ENCODE measurements around the gene GPR75. TPM values are rescaled to one million over a fixed set of nuclear protein-coding genes. Genes with fewer than 3 reads are reported as not detected.

Gene GPR75
- total RNA-seq, 1 experiment from 2014 or later: 11.4 TPM

DNA sequence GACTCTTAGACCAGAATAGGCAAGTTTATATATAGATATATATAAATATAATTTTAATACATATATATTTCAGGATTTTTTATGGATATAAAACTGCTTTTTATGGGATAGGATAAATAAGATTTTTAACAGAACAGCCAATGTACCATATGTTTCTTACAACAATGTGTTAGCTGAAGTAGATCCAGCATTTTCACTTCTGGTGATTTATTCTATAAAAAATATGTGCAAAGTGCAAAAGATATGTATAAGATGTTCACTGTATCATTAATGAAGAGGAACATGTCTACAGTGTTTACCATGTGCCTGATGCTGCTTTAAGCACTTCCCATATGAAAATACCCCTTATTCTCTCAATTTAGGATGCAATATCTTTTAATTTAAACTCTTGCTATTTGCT, 22.2 kb upstream of the GPR75 start:
- no peak for DNase-seq
- no peaks in the 10 kb centered on the region for H3K9me2 ChIP-seq (replicated peaks; ENCODE audit: insufficient read depth, low read length)
- H3K27ac ChIP-seq (ENCODE audit: low read length): no peak overlapping the region
- no peaks in the 10 kb centered on the region for H4K20me1 ChIP-seq (ENCODE audit: insufficient read depth, low read depth, low read length)
- H3K79me2 ChIP-seq (ENCODE audit: low read length): peaks cover 53% of the 10 kb centered on the region
- no peaks in the 10 kb centered on the region for H3K4me1 ChIP-seq (ENCODE audit: low read length)
- no peaks in the 10 kb centered on the region for H3K9me3 ChIP-seq (ENCODE audit: low read length)
- H3K9ac ChIP-seq (ENCODE audit: low read length): no peak overlapping the region
- no peak overlapping the region for H2AFZ ChIP-seq (ENCODE audit: low read length)
- H3K36me3 ChIP-seq (ENCODE audit: insufficient read depth, low read length): peaks cover 68% of the 10 kb centered on the region
- no peak overlapping the region for H3K4me3 ChIP-seq (ENCODE audit: low read length)
- no peaks in the 10 kb centered on the region for H3K27me3 ChIP-seq (ENCODE audit: low read length)
- no peak overlapping the region for H3K4me2 ChIP-seq (ENCODE audit: low read depth, low read length, poor library complexity, severe bottlenecking)

- H3K27ac ChIP-seq (ENCODE audit: low read length): no peak overlapping the region
- H3K79me2 ChIP-seq (ENCODE audit: low read length): peaks cover 53% of the 10 kb centered on the region
- H3K27me3 ChIP-seq (ENCODE audit: low read length): no peaks in the 10 kb centered on the region
- H3K9ac ChIP-seq (ENCODE audit: low read length): no peak overlapping the region
- H3K9me3 ChIP-seq (ENCODE audit: low read length): no peaks in the 10 kb centered on the region
- H3K36me3 ChIP-seq (ENCODE audit: insufficient read depth, low read length): peaks cover 62% of the 10 kb centered on the region
- no peak overlapping the region for H2AFZ ChIP-seq (ENCODE audit: low read length)
- H4K20me1 ChIP-seq (ENCODE audit: insufficient read depth, low read depth, low read length): no peaks in the 10 kb centered on the region
- H3K4me1 ChIP-seq (ENCODE audit: low read length): no peaks in the 10 kb centered on the region
- no peak for DNase-seq
- H3K4me3 ChIP-seq (ENCODE audit: low read length): no peak overlapping the region
- H3K9me2 ChIP-seq (replicated peaks; ENCODE audit: insufficient read depth, low read length): no peaks in the 10 kb centered on the region
- H3K4me2 ChIP-seq (ENCODE audit: low read depth, low read length, poor library complexity, severe bottlenecking): no peak overlapping the region
Measured at GRCh38 chr2:53881360-53881759, 21.6 kb upstream of the GPR75 start.

DNA sequence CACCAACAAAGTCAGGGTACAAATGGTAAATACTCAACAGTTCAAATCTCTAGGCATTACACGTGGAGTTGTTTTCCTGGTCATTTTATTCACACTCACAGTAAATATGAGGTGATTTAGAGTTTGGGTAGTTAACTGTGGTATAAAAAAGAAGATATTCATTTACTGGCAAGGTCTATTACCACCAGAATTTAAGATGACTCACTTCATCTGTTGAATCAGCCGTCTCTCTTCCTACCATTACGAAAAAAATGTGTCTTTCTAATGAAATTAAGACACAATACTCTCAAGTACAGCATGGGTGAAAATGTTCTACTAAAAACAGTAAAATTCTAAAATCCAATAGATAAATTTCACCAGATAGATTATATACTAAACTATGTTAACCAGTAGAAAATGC, 21.0 kb upstream of the GPR75 start:
- Histone ChIP-seq H3K27ac (ENCODE audit: low read length) (no peak overlapping the region), H3K9me2 (replicated peaks; ENCODE audit: insufficient read depth, low read length) (no peaks in the 10 kb centered on the region), H3K79me2 (ENCODE audit: low read length) (peaks cover 51% of the 10 kb centered on the region), H3K4me2 (ENCODE audit: low read depth, low read length, poor library complexity, severe bottlenecking) (no peak overlapping the region), H2AFZ (ENCODE audit: low read length) (no peak overlapping the region), H3K4me3 (ENCODE audit: low read length) (no peak overlapping the region), H3K4me1 (ENCODE audit: low read length) (no peaks in the 10 kb centered on the region), H3K27me3 (ENCODE audit: low read length) (no peaks in the 10 kb centered on the region), H4K20me1 (ENCODE audit: insufficient read depth, low read depth, low read length) (no peaks in the 10 kb centered on the region), H3K36me3 (ENCODE audit: insufficient read depth, low read length) (peaks cover 57% of the 10 kb centered on the region), H3K9me3 (ENCODE audit: low read length) (no peaks in the 10 kb centered on the region), H3K9ac (ENCODE audit: low read length) (no peak overlapping the region)
- DNase-seq: no peak

DNA sequence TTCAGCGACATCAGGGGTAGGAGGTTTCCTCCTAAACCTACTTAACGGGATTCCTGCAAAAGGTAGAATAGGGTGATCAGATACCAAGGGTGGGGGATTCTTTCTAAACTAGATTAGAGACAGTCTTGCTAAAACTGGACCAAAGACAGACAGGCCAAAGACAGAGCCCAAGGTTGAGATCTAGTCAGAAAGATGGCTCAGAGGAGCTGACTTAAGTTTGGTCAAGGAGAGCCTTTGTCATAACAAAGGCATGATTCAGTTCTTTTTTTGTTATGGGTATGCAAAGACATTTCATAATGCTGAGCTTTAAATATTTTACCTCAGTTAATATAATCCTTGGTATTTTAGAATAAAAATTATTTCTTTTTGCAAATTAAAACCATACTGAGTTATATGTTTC, 17.8 kb upstream of the GPR75 start:
- H3K4me3 ChIP-seq (ENCODE audit: low read length): no peak overlapping the region
- DNase-seq: no peak
- H3K79me2 ChIP-seq (ENCODE audit: low read length): peaks cover 33% of the 10 kb centered on the region
- no peaks in the 10 kb centered on the region for H4K20me1 ChIP-seq (ENCODE audit: insufficient read depth, low read depth, low read length)
- H2AFZ ChIP-seq (ENCODE audit: low read length): no peak overlapping the region
- H3K4me1 ChIP-seq (ENCODE audit: low read length): no peaks in the 10 kb centered on the region
- no peak overlapping the region for H3K4me2 ChIP-seq (ENCODE audit: low read depth, low read length, poor library complexity, severe bottlenecking)
- H3K9me3 ChIP-seq (ENCODE audit: low read length): no peaks in the 10 kb centered on the region
- no peak overlapping the region for H3K27ac ChIP-seq (ENCODE audit: low read length)
- no peak overlapping the region for H3K9ac ChIP-seq (ENCODE audit: low read length)
- no peaks in the 10 kb centered on the region for H3K9me2 ChIP-seq (replicated peaks; ENCODE audit: insufficient read depth, low read length)
- H3K27me3 ChIP-seq (ENCODE audit: low read length): no peaks in the 10 kb centered on the region
- peaks cover 51% of the 10 kb centered on the region for H3K36me3 ChIP-seq (ENCODE audit: insufficient read depth, low read length)

DNA sequence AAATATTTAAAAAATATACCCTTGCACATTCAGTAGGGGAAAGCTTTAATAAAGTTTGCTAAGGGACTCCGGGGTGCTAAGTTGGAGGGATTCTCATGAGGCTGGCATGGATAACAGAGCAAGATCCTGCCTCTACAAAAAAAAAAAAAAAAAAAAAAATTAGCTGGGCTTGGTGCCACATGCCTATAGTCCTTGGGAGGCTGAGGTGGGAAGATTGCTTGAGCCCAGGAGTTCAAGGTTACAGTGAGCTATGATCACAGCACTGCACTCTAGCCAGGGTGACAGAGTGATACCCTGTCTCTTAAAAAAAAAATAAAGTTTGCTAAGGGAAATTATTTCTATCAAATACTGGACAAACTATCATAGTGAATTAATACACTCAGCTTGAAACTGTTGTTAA, 17.3 kb upstream of the GPR75 start:
- H3K27ac ChIP-seq (ENCODE audit: low read length): no peak overlapping the region
- H3K4me3 ChIP-seq (ENCODE audit: low read length): no peak overlapping the region
- no peak for DNase-seq
- H3K9me2 ChIP-seq (replicated peaks; ENCODE audit: insufficient read depth, low read length): no peaks in the 10 kb centered on the region
- H2AFZ ChIP-seq (ENCODE audit: low read length): no peak overlapping the region
- H3K79me2 ChIP-seq (ENCODE audit: low read length): peaks cover 29% of the 10 kb centered on the region
- H3K9ac ChIP-seq (ENCODE audit: low read length): no peak overlapping the region
- no peaks in the 10 kb centered on the region for H3K4me1 ChIP-seq (ENCODE audit: low read length)
- no peaks in the 10 kb centered on the region for H3K9me3 ChIP-seq (ENCODE audit: low read length)
- H4K20me1 ChIP-seq (ENCODE audit: insufficient read depth, low read depth, low read length): no peaks in the 10 kb centered on the region
- H3K27me3 ChIP-seq (ENCODE audit: low read length): no peaks in the 10 kb centered on the region
- H3K4me2 ChIP-seq (ENCODE audit: low read depth, low read length, poor library complexity, severe bottlenecking): no peak overlapping the region
- H3K36me3 ChIP-seq (ENCODE audit: insufficient read depth, low read length): peaks cover 48% of the 10 kb centered on the region

- Histone ChIP-seq H2AFZ (ENCODE audit: low read length) (no peak overlapping the region), H3K4me2 (ENCODE audit: low read depth, low read length, poor library complexity, severe bottlenecking) (no peak overlapping the region), H3K9me2 (replicated peaks; ENCODE audit: insufficient read depth, low read length) (no peaks in the 10 kb centered on the region), H3K9me3 (ENCODE audit: low read length) (no peaks in the 10 kb centered on the region), H3K36me3 (ENCODE audit: insufficient read depth, low read length) (peaks cover 41% of the 10 kb centered on the region), H3K27ac (ENCODE audit: low read length) (no peak overlapping the region), H3K79me2 (ENCODE audit: low read length) (peaks cover 17% of the 10 kb centered on the region), H3K4me3 (ENCODE audit: low read length) (no peak overlapping the region), H3K9ac (ENCODE audit: low read length) (no peak overlapping the region), H3K4me1 (ENCODE audit: low read length) (no peaks in the 10 kb centered on the region), H4K20me1 (ENCODE audit: insufficient read depth, low read depth, low read length) (no peaks in the 10 kb centered on the region), H3K27me3 (ENCODE audit: low read length) (no peaks in the 10 kb centered on the region)
- DNase-seq: no peak
Measured at GRCh38 chr2:53874401-53874950, 14.7 kb upstream of the GPR75 start.

DNA sequence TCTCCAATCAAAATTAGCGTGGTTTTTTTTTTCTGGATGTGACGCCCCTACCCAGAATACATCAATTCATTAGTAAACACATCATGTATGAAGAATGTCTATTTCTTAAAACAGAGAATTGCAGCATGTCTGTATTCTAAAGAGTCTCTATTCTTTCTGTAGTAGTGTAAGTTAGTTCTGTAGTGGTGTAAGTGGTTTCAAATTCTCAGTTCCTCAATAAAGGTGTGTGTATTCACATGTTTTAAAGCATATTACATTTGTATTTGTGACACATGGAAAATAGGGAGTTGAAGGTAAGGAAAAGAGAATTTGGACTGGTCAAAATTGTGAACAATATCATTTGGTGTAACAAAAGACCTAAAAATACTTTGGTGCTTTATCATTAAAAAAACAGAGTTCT, 8.0 kb upstream of the GPR75 start:
- peaks cover 60% of the 10 kb centered on the region; the same call in 1 of the 2 replicates for H3K36me3 ChIP-seq (ENCODE audit: insufficient read depth, low read length)

GRCh38 chr2:53867169-53867568, 7.4 kb upstream of the GPR75 start:
- no peaks in the 10 kb centered on the region for H3K9me2 ChIP-seq (replicated peaks; ENCODE audit: insufficient read depth, low read length)
- H2AFZ ChIP-seq (ENCODE audit: low read length): no peak overlapping the region
- H3K27ac ChIP-seq (ENCODE audit: low read length): no peak overlapping the region
- peaks cover 59% of the 10 kb centered on the region; the same call in 1 of the 2 replicates for H3K36me3 ChIP-seq (ENCODE audit: insufficient read depth, low read length)
- H3K79me2 ChIP-seq (ENCODE audit: low read length): peaks cover 29% of the 10 kb centered on the region
- H3K9me3 ChIP-seq (ENCODE audit: low read length): no peaks in the 10 kb centered on the region
- H3K27me3 ChIP-seq (ENCODE audit: low read length): no peaks in the 10 kb centered on the region
- no peaks in the 10 kb centered on the region for H4K20me1 ChIP-seq (ENCODE audit: insufficient read depth, low read depth, low read length)
- no peak overlapping the region for H3K9ac ChIP-seq (ENCODE audit: low read length)
- no peak overlapping the region for H3K4me3 ChIP-seq (ENCODE audit: low read length)
- H3K4me2 ChIP-seq (ENCODE audit: low read depth, low read length, poor library complexity, severe bottlenecking): no peak overlapping the region
- no peaks in the 10 kb centered on the region for H3K4me1 ChIP-seq (ENCODE audit: low read length)
- no peak for DNase-seq

More for the DNA sequence above, 8.0 kb upstream of the GPR75 start:
- DNase-seq: no peak
- Histone ChIP-seq H3K4me1 (ENCODE audit: low read length) (no peaks in the 10 kb centered on the region), H4K20me1 (ENCODE audit: insufficient read depth, low read depth, low read length) (no peaks in the 10 kb centered on the region), H3K9ac (ENCODE audit: low read length) (no peak overlapping the region), H3K27ac (ENCODE audit: low read length) (no peak overlapping the region), H3K4me3 (ENCODE audit: low read length) (no peak overlapping the region), H2AFZ (ENCODE audit: low read length) (no peak overlapping the region), H3K79me2 (ENCODE audit: low read length) (peaks cover 29% of the 10 kb centered on the region), H3K4me2 (ENCODE audit: low read depth, low read length, poor library complexity, severe bottlenecking) (no peak overlapping the region), H3K9me2 (replicated peaks; ENCODE audit: insufficient read depth, low read length) (no peaks in the 10 kb centered on the region), H3K9me3 (ENCODE audit: low read length) (no peaks in the 10 kb centered on the region), H3K27me3 (ENCODE audit: low read length) (no peaks in the 10 kb centered on the region)

DNA sequence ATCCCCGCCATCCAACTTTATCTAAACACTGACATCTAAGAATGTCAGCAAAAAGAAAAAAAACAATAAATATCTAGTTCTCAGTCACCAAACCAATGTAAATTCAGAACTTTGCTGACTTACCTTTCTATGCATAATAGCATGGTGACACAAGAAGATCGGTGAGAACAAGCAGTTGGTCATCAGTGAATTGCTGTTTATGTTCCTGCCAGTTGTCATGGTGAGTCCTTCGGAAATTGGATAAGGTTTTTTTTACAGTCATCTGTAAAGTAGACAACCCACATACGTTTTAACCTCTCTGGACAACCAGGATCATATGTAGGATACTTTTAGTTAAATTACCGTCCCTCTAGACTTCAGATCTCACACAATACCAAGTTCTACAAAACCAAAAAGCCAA, 6.2 kb upstream of the GPR75 start:
- H3K4me1 ChIP-seq (ENCODE audit: low read length): no peaks in the 10 kb centered on the region
- no peaks in the 10 kb centered on the region for H3K27me3 ChIP-seq (ENCODE audit: low read length)
- H3K36me3 ChIP-seq (ENCODE audit: insufficient read depth, low read length): peaks cover 63% of the 10 kb centered on the region; the same call in 1 of the 2 replicates
- no peak overlapping the region for H3K27ac ChIP-seq (ENCODE audit: low read length)
- no peak overlapping the region for H3K9ac ChIP-seq (ENCODE audit: low read length)
- H2AFZ ChIP-seq (ENCODE audit: low read length): no peak overlapping the region
- no peaks in the 10 kb centered on the region for H3K9me2 ChIP-seq (replicated peaks; ENCODE audit: insufficient read depth, low read length)
- H3K4me2 ChIP-seq (ENCODE audit: low read depth, low read length, poor library complexity, severe bottlenecking): no peak overlapping the region
- DNase-seq: no peak
- H4K20me1 ChIP-seq (ENCODE audit: insufficient read depth, low read depth, low read length): no peaks in the 10 kb centered on the region
- peaks cover 37% of the 10 kb centered on the region for H3K79me2 ChIP-seq (ENCODE audit: low read length)
- H3K9me3 ChIP-seq (ENCODE audit: low read length): no peaks in the 10 kb centered on the region
- no peak overlapping the region for H3K4me3 ChIP-seq (ENCODE audit: low read length)
